22Rv1 (cell line): ENCODE results near the gene ANKAR.

ENCODE experiments used
- H3K27ac ChIP-seq: fragments of 450-650 bp; 2 replicates; pipeline ENCODE4 v1.5.1; 2017
- ZFX ChIP-seq: fragments of 450-650 bp; IDR thresholded peaks from 2 replicates; pipeline ENCODE4 v1.6.1; 2017; ENCODE audit warnings: antibody characterized with exemption, borderline replicate concordance
- TF ChIP-seq, protein P1 (sequence below): fragments of 450-650 bp; IDR thresholded peaks from 2 replicates; pipeline ENCODE4 v1.5.1; 2017; ENCODE audit warnings: mild to moderate bottlenecking

ANKAR gene

GRCh38 chr2:189673661-189674373 is 653 bp upstream of the ANKAR start:
- no peak for TF ChIP-seq ZFX
- TF ChIP-seq, protein P1, sequence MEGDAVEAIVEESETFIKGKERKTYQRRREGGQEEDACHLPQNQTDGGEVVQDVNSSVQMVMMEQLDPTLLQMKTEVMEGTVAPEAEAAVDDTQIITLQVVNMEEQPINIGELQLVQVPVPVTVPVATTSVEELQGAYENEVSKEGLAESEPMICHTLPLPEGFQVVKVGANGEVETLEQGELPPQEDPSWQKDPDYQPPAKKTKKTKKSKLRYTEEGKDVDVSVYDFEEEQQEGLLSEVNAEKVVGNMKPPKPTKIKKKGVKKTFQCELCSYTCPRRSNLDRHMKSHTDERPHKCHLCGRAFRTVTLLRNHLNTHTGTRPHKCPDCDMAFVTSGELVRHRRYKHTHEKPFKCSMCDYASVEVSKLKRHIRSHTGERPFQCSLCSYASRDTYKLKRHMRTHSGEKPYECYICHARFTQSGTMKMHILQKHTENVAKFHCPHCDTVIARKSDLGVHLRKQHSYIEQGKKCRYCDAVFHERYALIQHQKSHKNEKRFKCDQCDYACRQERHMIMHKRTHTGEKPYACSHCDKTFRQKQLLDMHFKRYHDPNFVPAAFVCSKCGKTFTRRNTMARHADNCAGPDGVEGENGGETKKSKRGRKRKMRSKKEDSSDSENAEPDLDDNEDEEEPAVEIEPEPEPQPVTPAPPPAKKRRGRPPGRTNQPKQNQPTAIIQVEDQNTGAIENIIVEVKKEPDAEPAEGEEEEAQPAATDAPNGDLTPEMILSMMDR: no peak
- peak overlapping the region; percentile 75 for H3K27ac ChIP-seq

DNA sequence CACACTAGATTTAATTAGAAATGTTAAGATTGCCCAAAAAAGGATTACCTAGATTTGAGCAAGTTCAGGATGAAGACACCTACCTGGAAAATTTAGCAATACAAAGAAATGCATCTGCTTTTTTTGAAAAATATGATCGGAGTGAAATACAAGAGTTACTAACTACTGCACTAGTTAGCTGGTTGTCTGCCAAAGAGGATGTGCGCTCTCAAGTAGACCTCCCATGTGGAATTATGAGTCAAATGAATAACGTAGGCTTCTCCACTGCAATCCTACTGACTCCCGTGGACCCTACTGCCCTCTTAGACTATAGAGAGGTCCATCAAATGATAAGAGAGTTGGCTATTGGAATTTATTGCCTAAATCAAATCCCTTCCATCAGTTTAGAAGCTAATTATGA is 2.0 kb downstream of the ANKAR start:
- no peak overlapping the region for H3K27ac ChIP-seq
- TF ChIP-seq, protein P1: no peak
- TF ChIP-seq ZFX: no peak

DNA sequence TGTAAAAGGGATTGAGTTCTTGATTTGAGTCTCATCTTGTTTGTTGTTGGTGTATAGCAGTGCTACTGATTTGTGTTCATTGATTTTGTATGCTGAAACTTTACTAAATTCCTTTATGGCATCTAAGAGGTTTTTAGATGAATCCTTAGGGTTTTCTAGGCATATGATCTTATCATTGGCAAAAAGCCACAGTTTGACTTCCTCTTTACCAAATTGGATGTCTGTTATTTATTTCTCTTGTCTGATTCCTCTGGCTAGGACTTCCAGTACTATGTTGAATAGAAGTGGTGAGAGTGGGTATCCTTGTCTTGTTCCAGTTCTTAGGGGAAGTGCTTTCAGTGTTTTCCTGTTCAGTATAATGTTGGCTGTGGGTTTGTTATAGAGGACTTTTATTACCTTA is 4.8 kb downstream of the ANKAR start:
- no peak for TF ChIP-seq ZFX
- TF ChIP-seq, protein P1: no peak
- no peak overlapping the region for H3K27ac ChIP-seq

GRCh38 chr2:189681203-189681602 is 6.7 kb downstream of the ANKAR start:
- TF ChIP-seq ZFX: no peak
- TF ChIP-seq, protein P1: no peak
- H3K27ac ChIP-seq: no peak overlapping the region

DNA sequence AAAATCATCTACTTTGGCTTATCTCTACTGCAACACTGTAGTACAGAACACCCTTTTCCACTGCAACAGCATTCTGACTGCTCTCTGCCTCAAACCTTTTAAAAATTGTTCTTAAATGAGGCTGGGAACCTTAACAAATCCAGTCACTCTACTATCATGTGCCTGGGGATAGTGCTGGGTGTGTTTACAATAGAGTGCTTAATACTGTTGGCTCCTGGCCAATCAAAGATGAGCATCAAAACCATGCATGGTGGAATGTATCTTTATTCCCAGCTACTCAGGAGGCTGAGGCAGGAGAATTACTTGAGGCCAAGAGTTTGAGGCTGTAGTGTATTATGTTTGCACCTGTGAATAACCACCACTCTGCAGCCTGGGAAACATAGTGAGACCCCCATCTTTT is 7.4 kb downstream of the ANKAR start:
- no peak for TF ChIP-seq ZFX
- TF ChIP-seq, protein P1: no peak
- H3K27ac ChIP-seq: no peak overlapping the region

DNA sequence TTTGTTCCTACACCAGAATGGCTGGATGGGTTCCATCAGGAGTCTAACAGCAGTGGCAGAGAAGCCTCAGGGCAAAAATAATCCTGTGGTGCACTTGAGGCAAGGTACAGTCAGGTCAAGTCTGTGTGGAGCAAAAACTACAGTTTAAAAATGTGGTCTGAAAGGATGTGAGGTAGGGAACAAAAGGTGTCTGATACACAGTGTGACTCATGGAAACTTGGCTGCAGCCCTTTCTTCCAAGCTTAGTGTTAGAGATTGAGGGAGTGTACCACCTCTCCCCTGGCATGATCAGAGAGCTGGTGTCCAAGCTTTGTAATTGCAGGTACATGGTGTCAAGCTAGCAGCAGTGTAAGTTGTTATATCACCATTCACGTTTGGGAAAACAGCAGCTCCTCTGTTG is 8.9 kb downstream of the ANKAR start:
- H3K27ac ChIP-seq: no peak overlapping the region
- TF ChIP-seq ZFX: no peak
- TF ChIP-seq, protein P1: no peak

DNA sequence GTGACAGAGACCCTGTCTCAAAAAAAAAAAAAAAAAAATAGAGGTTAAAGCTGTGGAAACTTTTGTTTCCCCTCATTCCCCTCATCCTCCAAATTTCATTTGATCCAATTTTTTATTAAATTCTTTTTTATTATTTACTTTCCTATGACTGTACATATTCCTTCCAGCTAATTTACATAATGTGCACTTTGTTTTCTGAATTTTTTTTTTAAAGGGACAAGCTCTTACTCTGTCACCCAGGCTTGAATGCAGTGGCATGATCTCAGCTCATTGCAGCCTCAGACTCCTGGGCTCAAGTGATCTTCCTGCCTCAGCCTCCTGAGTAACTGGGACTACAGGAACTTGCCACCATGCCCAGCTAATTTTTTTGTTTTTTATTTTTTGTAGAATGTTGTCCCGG is 10.3 kb downstream of the ANKAR start:
- no peak for TF ChIP-seq ZFX
- TF ChIP-seq, protein P1: no peak
- no peak overlapping the region for H3K27ac ChIP-seq
